Activated naive CD4-positive, alpha-beta T cell treated with anti-CD3 and anti-CD28 coated beads, Interleukin-2, amount 10 ng/mL, durations not matched to agents 7 days and 5 days (primary cell): ENCODE results near the gene DMRTB1.

ENCODE experiments used
- CTCF ChIA-PET: fragments of 350-600 bp; sonication (Branson Sonifier 250); formaldehyde crosslinking; loops from one replicate; lab custom pipeline; 2021; ENCODE audit warnings: antibody characterized with exemption; lab: Charles Lee
- DNase-seq: peaks from one replicate; pipeline ENCODE4 v3.0.0-alpha.2; 2020
- H3K27ac Mint-ChIP-seq: one replicate; pipeline ENCODE4 v1.8.0; 2021; ENCODE audit warnings: mild to moderate bottlenecking, moderate library complexity, mixed read lengths
- H3K27me3 Mint-ChIP-seq: one replicate; pipeline ENCODE4 v1.8.0; 2021; ENCODE audit warnings: mild to moderate bottlenecking, mixed read lengths
- H3K36me3 Mint-ChIP-seq: one replicate; pipeline ENCODE4 v1.8.0; 2021; ENCODE audit warnings: mixed read lengths
- H3K4me1 Mint-ChIP-seq: one replicate; pipeline ENCODE4 v1.8.0; 2021; ENCODE audit warnings: mixed read lengths
- H3K4me3 Mint-ChIP-seq: one replicate; pipeline ENCODE4 v1.8.0; 2021; ENCODE audit warnings: mild to moderate bottlenecking, moderate library complexity, mixed read lengths
- H3K9me3 Mint-ChIP-seq: one replicate; pipeline ENCODE4 v1.8.0; 2021; ENCODE audit warnings: mixed read lengths

DMRTB1 gene

DNA sequence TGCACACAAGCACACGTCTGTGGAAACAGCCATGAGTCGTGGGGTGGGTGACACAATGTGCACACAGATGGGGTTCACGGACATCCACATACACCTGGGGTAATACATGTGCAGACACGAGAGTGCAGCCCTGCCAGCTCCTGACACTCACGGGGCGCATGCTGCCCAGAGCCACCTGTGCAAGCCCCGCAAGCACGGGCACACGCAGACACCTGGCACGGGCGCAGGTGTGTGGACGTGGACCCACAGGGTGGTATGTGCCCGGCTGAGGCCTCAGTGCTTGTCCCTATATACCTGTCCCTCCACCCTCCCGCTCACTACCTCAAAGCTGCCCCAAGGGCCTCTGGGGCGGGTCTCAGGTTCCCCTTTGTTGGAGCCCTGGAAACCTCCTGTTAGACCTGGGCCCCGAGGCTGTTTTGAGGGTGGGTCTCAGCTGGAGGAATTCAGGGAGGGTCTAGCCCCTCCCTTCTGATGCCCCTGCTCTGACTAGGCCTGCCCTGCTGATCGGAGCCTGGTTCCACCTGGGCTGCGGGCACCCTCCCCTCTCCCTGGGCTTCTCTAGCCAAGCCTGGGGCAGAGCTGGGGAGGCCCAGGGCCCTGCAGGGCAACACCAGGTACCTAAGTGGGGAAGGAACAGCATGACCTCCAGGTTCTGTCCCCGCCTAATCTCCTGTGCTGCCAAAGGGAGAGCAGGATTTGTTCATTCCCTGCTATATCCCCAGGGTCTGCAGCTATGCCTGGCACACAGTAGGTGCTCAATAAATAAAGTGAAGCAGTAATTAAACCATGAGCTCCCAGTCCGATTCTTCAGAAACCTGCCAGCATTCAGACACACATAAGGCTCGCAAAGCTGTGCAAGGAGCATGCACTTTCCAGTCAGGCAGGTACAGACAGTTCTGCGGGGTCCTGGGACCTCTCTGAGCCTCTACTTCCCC lies 49.1 kb downstream of the DMRTB1 start:
- CTCF ChIA-PET = no interaction called here
- H3K36me3 Mint-ChIP-seq = no peaks in the 10 kb centered on the region
- no peak overlapping the region for H3K27ac Mint-ChIP-seq
- DNase-seq = no peak
- H3K4me1 Mint-ChIP-seq = no peaks in the 10 kb centered on the region
- H3K9me3 Mint-ChIP-seq = no peaks in the 10 kb centered on the region
- H3K4me3 Mint-ChIP-seq = no peak overlapping the region
- peaks cover 4% of the 10 kb centered on the region for H3K27me3 Mint-ChIP-seq

DNA sequence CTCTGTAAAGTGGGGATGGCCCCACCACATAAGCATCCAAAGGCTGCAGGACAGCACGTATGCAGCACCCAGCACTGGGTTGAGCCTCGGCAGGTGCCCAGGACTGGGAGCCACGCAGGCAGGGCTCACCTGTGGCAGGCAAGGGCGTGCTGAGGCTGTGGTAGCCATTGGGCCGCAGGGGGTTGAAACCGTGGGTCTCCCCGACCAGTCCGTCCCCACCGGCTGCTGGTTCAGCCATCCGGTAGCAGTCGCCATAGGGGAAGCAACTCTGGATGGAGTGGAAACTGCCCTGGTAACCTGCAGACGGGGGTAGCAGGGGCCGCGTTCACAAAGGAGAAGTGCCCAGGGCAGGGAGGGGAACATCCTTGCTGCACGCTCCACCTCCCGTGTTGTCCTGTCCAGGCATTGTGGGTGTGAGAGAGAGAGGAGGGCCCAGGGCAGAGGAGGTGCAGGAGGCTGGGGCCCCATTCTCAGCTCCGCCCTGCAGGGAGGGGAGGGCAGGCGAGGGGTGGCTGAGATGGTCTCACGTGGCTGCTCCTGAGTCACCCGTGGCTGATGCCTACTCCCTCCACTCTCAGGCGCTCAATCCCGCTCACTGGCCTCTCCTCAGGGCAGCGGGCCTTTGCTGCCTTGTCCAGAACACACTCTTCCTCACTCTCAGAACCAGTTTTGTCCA lies 49.9 kb downstream of the DMRTB1 start:
- CTCF ChIA-PET = no interaction called here
- Mint-ChIP-seq H3K4me3 (no peak overlapping the region), H3K9me3 (no peaks in the 10 kb centered on the region), H3K36me3 (no peaks in the 10 kb centered on the region), H3K27me3 (peaks cover 4% of the 10 kb centered on the region), H3K4me1 (no peaks in the 10 kb centered on the region), H3K27ac (no peak overlapping the region)
- DNase-seq = no peak

DNA sequence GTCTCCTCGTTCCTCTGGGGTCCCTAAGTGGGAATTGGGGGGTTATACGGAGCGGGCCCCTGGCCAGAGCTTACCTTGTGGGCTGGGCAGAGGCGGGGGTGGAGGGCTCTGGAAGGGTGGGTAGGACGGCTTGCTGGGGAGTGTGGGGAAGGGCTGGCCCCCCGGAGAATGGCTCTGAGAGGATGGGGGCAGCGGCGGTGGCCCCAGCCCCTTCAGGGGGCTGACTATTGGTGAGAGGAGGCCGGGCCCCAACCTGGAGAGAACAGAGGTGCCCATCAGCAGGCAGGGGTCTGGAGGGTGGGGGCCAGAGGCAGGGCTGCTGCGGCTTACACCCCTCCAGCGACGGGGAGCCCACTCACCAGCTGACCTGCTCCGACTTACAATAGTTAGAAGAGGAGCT lies 50.6 kb downstream of the DMRTB1 start:
- CTCF ChIA-PET = no interaction called here
- Mint-ChIP-seq H3K4me1 (no peaks in the 10 kb centered on the region), H3K4me3 (no peak overlapping the region), H3K36me3 (no peaks in the 10 kb centered on the region), H3K9me3 (no peaks in the 10 kb centered on the region), H3K27me3 (peaks cover 4% of the 10 kb centered on the region), H3K27ac (no peak overlapping the region)
- no peak for DNase-seq

DNA sequence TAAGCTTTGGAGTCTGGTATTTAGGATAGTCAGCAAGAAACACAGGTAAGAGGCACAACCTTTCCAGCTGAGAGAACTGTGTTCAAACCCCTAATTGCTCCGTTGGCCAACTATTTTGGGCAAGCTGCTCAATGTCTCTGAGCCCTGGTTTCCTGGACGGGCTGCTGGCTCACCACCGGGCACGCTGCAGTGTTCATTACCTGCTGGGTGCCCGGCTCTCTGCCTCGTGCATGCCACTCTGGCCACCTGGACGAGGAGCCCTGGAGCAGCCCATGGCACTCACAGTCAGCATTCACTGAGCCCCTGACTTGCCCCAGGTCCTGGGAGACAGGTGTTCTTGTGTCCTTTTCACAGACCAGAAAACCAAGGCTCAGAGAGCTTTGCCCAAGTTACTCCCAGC lies 51.0 kb downstream of the DMRTB1 start:
- Mint-ChIP-seq H3K27ac (no peak overlapping the region), H3K9me3 (no peaks in the 10 kb centered on the region), H3K36me3 (no peaks in the 10 kb centered on the region), H3K27me3 (peaks cover 4% of the 10 kb centered on the region), H3K4me1 (no peaks in the 10 kb centered on the region), H3K4me3 (no peak overlapping the region)
- DNase-seq = no peak
- CTCF ChIA-PET = no interaction called here

DNA sequence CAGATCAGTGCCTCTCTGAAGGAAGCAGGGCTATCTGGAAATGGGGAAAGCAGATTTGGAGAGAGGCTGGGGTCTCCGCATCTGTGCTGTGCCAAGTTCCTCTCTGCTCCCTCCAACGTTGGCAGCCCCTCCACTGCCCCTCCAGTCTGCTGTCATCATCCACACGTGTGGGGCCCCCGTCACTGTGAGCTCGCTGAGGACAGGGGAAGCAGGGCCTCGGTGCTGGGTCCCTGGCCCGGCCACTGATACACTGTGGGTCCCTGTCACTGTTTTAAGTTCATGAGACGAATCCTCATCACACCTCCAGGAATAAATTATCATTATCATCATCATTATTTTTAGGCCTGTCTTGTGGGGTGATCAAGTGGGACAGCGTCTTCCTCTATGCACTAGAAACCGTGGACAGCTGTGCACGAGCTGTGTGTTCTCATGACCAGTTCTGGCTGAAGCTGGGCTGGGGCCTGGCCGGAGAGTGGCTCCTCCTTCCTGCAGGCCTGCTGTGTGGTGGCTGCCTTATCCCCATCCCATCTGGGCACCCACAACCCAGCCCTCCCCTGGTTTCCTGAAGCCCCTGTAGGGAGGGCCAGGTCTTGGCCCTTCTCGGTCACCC lies 52.2 kb downstream of the DMRTB1 start:
- Mint-ChIP-seq H3K4me3 (no peak overlapping the region), H3K4me1 (no peaks in the 10 kb centered on the region), H3K36me3 (no peaks in the 10 kb centered on the region), H3K27me3 (peaks cover 4% of the 10 kb centered on the region), H3K9me3 (no peaks in the 10 kb centered on the region), H3K27ac (no peak overlapping the region)
- no peak for DNase-seq
- CTCF ChIA-PET = no interaction called here

DNA sequence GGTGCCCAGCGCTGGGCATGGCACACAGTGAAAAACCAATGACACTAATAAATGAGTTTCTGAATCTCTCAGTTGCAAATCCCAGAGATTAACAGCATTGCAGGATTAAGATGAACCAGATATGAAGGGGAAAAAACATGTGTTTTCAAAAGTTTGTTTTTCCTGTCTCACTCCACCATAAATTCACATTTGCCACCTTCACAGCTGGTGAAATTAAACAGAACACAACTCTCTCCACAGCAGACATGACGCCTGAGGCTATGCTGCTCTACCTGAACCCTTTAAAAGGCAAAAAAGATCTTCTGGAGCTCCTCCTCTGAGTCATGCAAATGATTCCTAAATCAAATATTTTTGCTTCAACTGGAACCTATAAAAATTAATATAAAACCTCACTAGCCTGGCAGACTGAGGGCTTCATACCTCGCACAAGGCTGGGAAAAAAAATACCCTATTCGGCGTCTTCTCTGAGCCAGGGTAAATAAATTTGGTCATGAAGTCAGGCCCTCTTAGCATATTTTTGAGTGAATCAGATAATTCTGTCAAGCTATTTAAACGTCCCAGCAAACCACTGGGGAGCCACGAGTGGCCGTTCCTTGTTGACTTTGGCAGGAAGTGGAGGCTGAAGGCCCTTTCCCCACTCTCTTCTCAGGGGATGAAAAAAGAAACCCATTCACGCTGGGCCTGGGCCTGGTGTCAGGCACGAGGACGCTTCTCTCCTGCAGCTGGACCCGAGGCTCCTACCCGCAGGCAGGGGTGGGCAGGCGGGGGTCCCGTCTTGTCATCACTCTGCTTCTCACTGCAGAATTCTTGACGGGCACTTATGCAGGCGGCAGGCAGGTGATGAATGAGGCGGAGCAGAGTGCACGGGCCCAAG lies 53.0 kb downstream of the DMRTB1 start:
- Mint-ChIP-seq H3K36me3 (no peaks in the 10 kb centered on the region), H3K4me1 (no peaks in the 10 kb centered on the region), H3K27ac (no peak overlapping the region), H3K27me3 (peaks cover 4% of the 10 kb centered on the region), H3K4me3 (no peak overlapping the region), H3K9me3 (no peaks in the 10 kb centered on the region)
- CTCF ChIA-PET = no interaction called here
- no peak for DNase-seq

DNA sequence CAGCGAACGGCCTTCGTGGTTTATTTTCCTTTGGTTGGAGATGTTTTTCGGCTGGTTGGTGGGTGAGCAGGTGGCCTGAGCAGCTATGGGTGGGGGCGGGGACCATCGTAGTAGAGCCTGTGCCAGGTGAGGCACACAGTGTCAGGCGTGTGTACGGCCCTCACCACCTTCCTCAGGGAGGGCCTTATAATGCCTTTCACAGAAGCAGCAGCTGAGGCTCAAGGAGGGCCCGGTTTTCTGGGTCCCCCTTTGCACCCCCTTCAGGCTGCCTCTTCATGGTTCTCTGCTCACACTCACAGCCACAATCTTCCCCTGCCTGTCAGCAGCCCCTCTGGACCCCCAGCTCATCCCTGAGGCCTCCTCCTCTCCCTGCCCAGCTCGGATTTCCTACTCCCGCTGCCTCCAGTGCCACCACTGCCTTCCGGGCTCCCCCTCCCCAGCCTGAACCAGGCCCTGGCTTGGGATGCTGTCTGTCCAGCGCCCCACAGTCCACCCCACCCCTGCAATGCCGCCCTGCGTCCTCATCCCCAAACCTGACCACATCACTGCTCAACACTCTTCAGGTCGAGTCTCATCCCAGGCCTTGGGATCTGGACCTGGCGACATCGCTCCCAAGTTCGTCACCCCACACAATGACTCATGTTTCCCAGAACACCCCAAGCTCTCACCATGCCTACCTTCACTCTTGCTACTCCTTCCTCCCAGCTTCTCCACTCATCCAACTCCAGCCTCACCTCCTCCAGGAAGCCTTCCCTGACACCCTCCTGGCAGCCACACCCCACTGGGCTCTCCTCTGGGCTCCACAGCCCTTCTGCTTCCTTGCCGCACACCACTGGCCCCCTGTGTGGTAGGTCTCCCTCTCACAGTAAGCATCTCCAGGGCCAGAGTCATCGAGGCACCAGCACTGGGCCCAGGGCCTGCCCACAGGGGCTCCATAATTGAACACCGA lies 53.9 kb downstream of the DMRTB1 start:
- Mint-ChIP-seq H3K9me3 (no peaks in the 10 kb centered on the region), H3K4me3 (no peak overlapping the region), H3K4me1 (no peaks in the 10 kb centered on the region), H3K36me3 (no peaks in the 10 kb centered on the region), H3K27ac (no peak overlapping the region), H3K27me3 (peaks cover 4% of the 10 kb centered on the region)
- no peak for DNase-seq
- CTCF ChIA-PET = no interaction called here

DNA sequence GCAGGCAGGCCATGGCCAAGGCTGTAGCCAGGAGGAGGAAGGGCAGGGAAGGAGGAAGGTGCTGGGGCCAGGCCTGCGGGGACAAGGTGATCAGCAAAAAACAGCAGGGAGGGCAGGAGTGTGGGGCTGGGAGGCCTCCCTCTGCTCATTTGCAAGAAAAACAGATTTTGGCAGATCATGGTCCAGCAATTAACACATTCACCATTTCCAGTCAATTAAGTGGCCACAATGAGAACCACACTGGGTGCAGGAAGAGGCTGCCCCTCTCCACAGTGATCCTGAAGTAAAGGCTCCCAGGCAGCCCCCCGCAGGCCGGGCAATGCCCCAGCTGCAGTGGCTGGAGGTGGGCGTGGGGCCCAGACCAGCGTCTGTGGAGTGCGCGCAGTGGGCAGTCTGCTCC lies 54.6 kb downstream of the DMRTB1 start:
- no peaks in the 10 kb centered on the region for H3K9me3 Mint-ChIP-seq
- peaks cover 4% of the 10 kb centered on the region for H3K27me3 Mint-ChIP-seq
- CTCF ChIA-PET = no interaction called here
- H3K4me1 Mint-ChIP-seq = no peaks in the 10 kb centered on the region
- no peak overlapping the region for H3K4me3 Mint-ChIP-seq
- no peak overlapping the region for H3K27ac Mint-ChIP-seq
- H3K36me3 Mint-ChIP-seq = no peaks in the 10 kb centered on the region
- no peak for DNase-seq

DNA sequence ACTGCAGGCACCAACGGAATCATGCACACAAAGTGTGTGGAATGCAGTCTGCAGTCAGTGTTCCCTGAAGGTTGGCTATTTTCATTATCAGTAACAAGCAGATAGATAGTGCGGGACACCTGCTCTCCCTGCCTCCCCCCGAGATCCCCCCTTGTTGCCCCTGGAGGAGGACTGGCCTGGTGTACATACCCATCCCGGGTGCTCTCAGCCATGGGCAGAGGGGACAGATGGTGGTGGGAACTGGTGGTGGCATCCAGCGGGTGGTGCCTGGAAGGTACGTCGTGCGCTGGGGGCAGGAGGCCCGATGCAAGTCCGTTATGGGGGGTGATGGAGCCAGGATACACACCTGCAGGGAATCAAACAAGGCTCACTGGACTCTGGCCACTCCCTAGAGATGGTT lies 55.2 kb downstream of the DMRTB1 start:
- peaks cover 2% of the 10 kb centered on the region for H3K27me3 Mint-ChIP-seq
- no peak overlapping the region for H3K27ac Mint-ChIP-seq
- CTCF ChIA-PET = no interaction called here
- H3K4me3 Mint-ChIP-seq = no peak overlapping the region
- no peaks in the 10 kb centered on the region for H3K36me3 Mint-ChIP-seq
- no peak for DNase-seq
- H3K9me3 Mint-ChIP-seq = no peaks in the 10 kb centered on the region
- no peaks in the 10 kb centered on the region for H3K4me1 Mint-ChIP-seq

DNA sequence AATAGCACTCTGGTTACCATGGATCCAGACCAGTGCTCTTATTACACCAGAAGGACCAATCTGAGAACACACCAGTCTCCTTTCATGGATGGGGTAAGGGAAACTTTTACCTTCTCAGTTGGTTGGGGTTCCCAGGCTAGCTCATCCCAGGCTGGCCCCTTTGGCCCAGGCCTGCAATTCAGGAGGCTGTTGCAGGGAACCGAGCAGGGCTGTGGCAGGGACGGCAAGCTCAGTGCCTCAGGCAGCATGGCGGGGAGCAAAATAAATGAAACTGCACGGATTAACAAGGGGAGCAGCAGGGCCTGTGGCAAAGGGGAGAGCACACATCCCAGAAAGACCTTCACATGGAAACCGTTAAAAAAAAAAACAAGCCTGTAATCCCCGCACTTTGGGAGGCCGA lies 57.0 kb downstream of the DMRTB1 start:
- peak overlapping the region; percentile 45 for H3K27ac Mint-ChIP-seq
- H3K9me3 Mint-ChIP-seq = no peaks in the 10 kb centered on the region
- CTCF ChIA-PET = no interaction called here
- H3K4me1 Mint-ChIP-seq = no peaks in the 10 kb centered on the region
- no peak for DNase-seq
- H3K4me3 Mint-ChIP-seq = no peak overlapping the region
- no peaks in the 10 kb centered on the region for H3K36me3 Mint-ChIP-seq
- no peaks in the 10 kb centered on the region for H3K27me3 Mint-ChIP-seq
